SH-SY5Y (cell line): Measurements from ENCODE around the gene CLIP3.

Experiments used
- GATA2 ChIP-seq: IDR thresholded peaks from 2 replicates; pipeline ENCODE4 v1.6.1; 2011; ENCODE audit warnings: mild to moderate bottlenecking, low read depth, low read length
- GATA3 ChIP-seq: IDR thresholded peaks from 2 replicates; pipeline ENCODE4 v1.6.1; 2011; ENCODE audit warnings: low read depth, mild to moderate bottlenecking, low read length, moderate library complexity

GRCh38 chr19:35990156-35990555 is 42.5 kb downstream of the CLIP3 start:
- TF ChIP-seq GATA2 (no peak), GATA3 (no peak)
